ENCODE measurements around the gene CAMTA1.

- no peak for TF ChIP-seq CTCF (conservative IDR thresholded peaks at IDR 0.05; ENCODE audit: low read depth, low read length)
- TF ChIP-seq EZH2 (IDR thresholded peaks at IDR 0.05; ENCODE audit: borderline replicate concordance, low read depth, low read length, poor library complexity, severe bottlenecking): no peak
Measured at GRCh38 chr1:6902153-6902552, 116.9 kb downstream of the CAMTA1 start.

Measured in A673 (cell line).